NCI-H1092 (cell line): Measurements from ENCODE around the gene PRKCH.
"Not testable (repeated sequence)": the region's sequence is repeated elsewhere in the genome, so short reads cannot be mapped to it uniquely, and the experiment has no call there.

Experiments used
- DNase-seq: peaks from one replicate; lab custom pipeline; 2025; lab: John Stamatoyannopoulos, UW

Gene PRKCH

DNA sequence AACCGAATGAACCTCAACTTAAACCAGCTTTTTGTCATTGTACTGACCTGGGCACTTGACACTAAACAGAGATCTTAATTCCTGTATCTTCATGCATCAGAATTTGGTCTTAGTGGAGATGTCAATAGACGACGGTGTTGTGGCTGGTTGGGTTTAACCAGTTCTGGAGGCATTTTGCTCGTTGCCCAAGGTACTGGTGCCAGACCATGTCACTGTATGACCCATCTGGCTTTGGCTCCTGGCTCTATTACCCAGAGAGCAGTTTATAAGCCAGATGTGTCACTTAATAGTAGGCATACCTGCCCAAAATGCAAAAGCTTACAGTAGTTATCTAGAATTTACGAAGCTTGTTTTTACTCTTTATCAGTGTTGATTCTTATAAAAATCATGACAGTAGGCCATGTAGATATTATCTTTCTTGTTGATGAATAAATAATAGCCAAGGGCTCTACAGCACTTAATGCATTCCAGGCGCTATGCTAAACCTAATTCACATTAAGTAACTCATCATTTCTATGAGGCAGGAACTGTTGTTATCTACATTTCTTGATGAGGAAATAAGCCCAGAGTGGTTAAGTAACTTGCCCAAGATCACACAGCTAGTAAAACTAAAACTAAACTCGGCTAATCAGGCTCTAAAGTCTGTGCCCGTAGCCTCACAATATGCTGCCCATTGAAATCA lies 194.2 kb downstream of the PRKCH start:
- DNase-seq: no peak

DNA sequence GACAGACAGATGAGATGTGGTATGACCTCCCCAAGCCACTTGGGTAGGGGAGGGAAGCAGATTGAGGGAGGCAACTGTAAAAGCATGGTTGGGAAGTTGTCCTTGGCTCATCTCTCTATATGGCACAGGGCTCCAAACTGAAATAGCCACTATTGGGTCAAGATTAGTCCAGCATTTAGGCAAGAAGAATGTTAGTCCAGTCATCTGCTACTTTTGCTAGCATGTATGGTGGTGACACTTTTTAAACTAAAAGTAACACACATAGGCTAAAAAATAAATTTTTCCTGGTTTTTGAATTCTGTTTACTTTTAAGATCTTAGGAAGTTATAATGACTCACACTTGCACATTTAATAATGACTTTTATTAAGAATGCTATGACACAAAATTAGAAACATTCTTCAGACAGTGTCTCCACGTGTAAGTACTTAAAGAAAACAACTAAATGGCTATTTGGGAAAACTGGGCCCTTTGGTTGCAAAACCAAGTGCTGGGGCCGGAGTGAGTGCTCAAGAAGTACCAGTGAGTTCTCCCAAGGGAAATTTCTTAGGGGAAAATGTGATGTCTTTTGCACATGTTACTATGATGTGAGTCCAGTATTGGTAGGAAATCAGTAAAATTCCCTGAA lies 194.9 kb downstream of the PRKCH start:
- no peak for DNase-seq

DNA sequence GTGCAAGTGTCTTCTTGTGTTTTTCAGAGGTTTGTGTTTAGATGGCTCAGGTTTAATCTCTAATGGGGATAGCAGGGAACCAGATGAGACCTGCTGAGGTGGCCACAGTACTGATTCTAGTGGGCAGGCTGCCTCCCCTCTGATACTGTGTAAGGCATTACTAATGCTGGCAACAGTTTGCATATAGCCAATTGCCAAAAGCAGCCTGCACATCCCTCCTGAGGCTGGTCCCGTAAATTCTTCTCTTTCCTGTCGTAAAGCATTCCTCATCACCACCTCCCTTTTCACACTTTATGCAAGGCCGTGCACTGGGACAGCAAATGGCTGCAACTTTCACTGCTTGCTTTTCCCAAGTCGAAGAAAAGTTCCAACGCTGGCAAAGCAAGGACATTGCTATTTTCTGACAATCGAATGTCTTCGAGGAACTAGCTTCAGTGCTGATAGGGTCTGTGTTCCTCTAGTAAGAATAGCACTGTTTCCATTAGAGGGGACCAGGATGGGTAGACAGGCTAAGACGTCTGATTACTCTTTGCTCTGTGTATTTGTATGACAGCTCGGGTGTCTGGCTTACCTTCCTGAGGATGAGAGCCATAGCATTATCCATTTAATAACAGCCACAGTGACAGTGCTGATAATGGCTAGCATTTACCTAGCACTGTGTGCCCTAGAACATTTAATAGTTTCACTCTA lies 195.7 kb downstream of the PRKCH start:
- DNase-seq: no peak

DNA sequence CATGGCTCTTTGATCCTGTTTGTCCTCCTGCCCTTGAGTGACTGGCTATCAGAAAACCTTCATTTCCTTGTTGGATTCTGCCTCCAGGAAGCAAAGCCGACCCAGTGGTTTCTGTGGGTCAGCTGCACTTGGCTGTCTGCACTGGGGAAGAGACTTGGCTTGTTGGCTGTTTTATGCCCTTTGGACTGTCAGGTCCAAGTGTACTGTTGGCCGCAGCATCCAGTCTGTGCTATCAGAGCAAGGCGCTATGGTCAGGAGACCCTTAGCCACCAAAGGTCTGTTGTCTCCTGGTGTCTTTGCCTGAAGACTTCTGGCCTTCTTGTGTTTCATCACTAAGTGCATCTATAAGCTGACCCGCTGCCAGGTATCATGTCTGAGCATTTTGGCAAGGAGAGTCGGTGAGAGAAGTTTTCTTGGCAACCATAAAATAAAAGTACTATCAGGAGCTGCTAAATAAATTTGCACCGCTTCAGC lies 196.6 kb downstream of the PRKCH start:
- no peak for DNase-seq

DNA sequence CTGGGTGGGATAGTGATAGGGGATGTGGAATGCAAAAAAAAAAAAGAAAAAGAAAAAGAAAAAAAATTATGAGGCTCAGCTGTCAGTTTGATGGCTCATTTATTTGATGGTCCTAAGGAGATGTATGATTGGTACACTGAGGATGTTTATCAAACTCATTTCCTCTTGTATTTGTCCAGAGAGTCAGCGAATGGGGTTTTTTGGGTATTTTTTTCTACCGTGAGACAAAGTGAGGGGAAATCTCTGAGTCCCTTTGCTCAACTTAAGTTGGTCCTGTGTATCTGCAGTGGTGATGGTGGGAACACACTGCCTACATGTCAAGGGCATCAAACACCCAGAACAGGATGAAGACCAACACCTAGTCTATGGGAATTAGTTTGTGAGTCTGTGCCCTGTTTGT lies 197.0 kb downstream of the PRKCH start:
- DNase-seq: no peak

DNA sequence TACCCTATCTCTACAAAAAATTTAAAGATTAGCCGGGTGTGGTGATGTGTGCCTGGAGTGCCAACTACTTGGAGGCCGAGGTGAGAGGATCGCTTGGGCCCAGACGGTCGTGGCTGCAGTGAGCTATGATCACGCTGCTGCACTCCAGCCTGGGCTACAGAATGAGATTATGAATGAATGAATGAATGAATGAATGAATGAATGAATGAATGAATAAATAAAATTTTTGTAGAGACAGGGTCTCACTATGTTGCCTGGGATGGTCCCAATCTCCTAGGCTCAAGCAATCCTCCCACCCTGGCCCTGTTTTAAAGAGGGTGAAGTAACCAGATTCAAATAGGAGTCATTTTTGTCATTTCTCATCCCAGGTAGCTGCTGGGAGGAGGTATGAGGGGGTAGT lies 197.7 kb downstream of the PRKCH start:
- DNase-seq: no peak

DNA sequence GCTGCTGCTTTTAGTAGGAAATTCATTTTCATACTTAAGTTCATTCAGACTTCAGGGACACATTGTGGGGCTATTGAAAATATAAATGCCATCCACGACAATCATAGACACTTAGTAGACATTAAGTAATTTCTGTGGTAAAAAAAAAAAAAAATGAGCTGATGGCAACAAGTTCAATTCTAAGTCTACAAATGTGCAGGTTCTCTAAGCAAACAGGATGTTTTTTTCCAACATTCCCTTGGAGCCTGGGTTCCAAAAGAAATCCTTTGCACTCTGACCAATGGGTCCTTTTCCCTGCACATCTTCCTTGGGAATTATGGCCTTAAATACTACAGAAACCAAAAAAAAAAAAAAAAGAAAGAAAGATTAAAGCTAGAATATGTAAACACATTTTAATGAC lies 198.4 kb downstream of the PRKCH start:
- no peak for DNase-seq

DNA sequence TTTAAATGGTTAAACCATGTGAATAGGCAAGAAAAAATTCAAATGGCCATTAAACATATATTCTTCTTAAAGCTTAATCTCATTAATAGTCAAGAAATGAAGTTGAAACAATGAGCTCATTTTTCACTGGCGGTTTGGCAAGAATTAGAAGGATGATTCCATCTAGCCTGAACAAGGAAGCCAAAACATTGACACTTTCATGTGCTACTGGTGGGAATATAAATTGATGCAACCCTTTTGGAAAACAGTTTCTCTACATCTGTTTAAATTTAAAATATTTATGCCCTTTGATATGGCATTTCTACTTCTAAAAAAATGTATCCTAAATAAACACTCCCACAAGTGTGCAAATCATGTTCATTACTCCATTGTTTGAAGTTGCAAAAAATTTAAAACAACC lies 199.2 kb downstream of the PRKCH start:
- DNase-seq: no peak

DNA sequence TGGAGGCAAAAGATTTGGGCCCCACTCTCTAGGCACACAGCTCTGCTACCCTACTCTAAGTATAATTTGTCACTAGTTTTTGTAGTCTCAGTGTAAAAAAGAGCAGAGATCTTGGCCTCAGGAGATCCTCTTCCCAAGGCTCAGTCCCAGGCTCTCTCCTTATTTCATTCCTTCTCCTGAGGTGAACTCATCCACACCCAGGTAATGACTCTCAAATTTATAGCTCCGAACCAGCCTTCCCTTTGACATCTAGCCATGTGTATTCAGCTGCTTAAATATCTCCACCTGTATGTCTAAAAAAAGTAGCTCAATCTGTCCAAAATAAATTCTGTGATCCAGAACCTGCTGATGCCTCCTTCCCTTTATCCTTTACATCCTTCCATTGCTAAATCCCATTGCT lies 200.4 kb downstream of the PRKCH start:
- DNase-seq: no peak

DNA sequence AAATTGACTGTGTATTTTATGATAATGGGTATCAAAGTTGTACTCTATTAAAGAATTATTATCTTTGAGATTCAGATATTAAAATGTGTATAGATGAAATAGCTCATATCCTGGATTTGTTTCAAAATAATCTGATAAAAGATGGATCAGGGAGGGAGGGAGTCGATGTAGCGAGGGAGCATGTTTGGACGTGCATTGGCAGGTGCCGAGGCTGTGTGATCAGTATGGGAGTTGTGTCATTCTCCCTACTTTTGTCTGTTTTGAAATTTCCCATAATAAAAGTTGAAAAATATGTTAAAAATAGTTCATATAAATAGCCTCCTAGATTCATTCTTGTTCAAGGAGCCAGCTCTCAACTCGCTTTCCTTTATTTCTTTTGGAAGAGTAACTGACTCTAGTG lies 202.4 kb downstream of the PRKCH start:
- no peak for DNase-seq

DNA sequence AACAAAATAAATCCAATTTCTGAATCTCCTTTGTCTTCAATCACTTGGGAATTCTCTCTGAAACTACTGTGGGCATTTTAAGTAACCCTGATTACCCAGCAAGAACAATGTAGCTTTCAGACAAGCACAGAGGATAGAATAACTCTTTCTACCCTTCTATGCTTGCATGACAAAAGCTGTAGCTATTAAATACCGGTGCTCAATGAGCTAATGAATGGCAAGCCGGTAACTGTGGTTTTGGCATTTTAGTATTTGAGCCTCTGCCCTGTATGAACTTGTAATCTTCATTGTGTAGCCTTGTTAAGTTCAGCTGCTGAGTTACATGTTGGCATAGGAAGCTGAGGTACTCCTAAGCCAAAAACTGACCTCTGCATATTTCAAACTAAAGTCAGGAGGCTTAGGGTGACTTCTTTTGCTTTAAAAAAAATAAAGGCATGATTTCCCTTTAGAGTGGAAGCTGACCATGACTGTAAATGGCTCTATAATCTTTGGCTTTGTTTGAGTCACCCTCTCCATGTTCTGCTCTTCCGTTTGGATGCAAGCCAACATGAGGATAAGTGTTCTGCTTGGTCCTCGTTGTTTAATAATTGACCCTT lies 202.9 kb downstream of the PRKCH start:
- no peak for DNase-seq

DNA sequence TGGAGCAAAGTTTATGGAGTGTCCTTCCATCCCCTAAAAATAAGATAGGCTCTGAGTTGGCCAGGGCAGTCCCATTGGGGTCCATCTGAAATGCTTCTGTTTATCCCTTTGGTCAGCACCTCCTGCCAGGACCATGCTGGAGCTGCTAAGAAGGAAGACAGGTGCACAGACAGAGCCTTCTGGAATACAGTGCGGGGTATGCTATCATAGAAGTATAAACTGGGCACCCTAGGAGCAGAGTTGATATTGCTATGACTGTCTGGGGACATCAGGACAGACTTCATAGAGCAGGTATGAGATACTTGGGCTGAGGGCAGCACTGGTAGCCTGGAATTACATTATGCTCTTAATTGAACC lies 203.5 kb downstream of the PRKCH start:
- no peak for DNase-seq

DNA sequence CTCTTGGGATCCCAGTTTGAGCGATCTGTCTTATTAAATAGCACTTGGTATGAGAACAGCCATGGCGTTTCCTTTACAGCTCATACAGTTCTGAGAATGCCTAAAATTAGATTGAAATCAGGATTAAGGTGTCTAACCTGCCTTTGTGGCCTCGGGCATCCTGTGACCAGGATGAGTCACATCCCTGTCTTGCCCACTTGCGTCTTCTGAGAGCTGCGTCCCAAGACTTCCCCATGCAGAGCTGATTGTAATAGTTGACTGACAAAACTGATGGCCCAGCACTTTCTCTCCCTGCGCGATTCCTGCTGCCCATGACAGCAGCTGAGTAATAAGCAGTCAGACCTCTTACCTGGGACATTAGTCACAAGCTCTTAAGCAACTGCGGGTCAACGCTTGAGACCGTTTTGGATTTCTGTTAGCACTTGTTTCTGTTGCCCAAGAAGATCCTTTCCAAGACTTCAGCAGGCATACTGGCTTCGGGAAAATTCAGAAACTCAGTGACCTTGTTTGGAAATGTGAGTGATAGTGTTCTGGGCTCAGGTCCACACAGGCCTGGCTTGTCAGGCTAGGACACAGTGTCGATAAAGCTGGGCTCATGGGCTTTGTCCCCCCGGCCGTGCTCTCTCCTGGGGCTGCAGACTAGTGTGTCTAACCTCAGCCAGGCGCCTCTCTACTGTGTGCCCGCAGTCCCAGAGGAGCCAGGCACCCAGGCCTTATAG lies 204.1 kb downstream of the PRKCH start:
- no peak for DNase-seq

DNA sequence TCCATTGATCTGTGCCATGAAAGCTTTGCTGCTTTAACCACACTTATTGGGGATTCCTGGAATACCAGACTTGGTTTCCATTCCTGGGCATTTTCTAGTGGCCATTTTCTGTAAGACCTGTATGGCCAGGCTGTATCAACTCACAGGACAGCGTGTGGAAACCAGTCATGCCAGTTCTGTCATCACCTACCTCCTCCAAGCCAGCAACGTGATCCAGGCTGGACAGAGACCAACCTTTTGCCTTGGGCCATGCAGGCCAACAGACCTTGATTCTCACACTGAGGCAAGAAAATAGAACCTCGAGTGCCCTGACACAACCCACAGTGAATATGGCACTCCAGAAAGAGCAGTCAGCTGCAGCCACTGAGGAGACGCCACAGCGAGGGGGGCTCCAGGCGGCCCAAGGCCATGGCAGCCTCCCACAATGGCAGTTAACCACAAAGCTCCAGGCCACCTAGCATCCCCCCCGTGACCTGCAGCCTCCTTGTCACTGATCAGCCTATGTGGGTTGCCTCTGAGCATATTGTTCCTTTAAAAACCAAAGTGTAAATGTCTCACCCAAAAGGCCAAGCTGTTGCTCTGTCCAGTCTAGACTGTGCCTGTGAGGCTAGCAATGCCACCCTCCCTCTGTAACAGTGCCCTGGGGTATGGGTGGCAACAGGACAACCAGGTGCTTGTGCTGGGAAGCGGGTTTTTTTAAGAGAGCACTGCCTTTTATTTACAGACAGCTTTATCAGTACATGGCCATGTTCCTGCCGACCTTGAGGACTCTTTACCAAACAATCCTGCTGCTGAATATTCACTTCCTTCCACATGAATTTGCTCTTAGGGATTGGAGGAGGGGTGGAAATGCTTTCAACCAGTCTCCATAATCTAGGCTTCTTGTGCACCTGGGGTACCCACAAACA lies 205.3 kb downstream of the PRKCH start:
- no peak for DNase-seq

DNA sequence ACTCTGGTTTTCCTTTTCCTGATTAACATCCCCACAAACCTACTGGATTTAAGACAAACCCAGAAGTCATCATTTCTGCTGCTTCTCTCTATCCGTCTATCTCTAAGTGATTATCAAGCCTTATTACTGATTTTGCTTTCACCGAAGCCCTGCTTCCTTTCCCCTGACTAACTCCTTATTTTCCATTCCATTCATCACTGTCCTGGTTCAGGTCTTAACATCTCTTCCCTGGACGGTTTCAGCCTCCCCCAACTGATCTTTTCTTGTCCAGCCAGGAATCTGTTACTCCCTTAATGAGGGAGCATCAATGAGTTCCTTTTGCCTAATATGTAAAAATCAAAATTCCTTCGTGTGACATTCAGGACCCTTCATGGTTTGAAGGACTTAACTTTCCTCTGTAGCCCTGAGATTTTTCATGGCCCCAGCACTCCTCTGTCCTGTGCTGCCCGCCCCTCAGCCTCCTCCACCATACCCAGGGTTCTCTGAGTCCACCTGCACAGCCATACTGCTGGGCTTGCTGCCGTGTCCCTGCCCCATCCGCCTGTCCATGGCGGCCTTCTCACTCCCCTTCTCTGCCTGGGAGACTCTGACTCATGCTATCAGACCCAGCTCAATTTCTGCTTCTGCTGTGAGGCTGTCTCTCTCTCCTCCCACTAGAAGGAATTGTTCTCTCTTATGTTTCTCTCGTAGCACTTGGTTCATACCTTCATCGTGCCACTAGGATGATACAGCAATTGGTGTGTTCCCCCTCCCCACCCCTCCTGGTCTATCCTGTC lies 206.1 kb downstream of the PRKCH start:
- DNase-seq: no peak

DNA sequence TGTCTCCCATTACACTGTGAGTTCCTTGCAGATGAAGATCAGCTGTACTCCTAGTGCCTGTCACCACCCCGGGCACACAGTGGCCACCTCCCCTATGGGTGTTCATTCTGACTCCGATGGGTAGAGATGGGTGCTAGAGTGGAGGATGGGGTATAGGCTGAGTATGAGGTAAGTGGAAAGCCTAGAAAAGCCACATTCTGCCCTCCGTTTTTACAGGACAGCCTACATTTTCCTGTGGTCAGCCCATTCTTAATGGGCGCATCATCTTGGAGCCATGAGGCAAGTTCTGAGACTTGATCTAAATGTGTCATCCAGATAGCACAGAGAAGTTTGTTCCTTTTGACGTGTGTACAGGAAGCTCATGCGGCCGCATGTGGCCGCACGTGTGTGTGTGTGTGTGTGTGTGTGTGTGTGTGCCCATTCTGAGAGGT lies 207.2 kb downstream of the PRKCH start:
- DNase-seq: no peak

DNA sequence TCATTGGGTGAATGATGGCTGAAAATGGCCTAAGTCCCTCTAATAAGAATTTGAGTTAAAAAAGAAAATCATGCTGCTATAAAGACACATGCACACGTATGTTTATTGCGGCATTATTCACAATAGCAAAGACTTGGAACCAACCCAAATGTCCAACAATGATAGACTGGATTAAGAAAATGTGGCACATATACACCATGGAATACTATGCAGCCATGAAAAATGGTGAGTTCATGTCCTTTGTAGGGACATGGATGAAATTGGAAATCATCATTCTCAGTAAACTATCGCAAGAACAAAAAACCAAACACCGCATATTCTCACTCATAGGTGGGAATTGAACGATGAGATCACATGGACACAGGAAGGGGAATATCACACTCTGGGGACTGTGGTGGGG lies 208.0 kb downstream of the PRKCH start:
- not testable (repeated sequence) for DNase-seq

DNA sequence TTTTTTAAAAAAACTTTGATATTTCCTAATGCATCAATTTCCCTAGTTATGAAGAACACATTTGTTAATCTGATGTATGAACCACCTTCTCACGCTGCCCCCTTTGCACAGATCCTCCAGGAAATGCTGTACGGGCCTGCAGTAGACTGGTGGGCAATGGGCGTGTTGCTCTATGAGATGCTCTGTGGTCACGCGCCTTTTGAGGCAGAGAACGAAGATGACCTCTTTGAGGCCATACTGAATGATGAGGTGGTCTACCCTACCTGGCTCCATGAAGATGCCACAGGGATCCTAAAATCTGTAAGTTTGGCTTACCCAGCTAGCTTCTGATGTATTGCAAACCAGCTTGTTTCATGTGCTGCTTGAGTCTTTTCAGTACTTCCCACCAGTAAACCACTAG lies 208.9 kb downstream of the PRKCH start:
- no peak for DNase-seq

DNA sequence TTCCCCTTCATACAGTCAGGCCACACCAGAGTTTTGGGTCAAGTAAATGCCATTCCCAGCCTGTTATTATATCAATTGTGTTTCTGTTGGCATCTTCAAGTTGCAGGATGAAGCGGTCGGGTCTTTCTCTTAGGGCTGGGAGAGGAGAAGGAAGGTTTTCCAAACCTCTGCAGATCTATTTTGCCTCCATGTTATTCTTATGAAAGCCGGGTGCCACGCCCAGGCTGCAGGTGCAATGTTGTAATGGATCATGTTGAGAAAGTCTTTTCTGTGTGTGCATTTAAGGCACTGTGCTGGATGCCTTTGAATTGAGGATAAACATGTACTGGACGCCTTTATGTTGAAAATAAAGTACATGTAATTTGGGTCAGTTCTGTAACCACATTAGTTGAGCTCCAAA lies 209.5 kb downstream of the PRKCH start:
- no peak for DNase-seq

DNA sequence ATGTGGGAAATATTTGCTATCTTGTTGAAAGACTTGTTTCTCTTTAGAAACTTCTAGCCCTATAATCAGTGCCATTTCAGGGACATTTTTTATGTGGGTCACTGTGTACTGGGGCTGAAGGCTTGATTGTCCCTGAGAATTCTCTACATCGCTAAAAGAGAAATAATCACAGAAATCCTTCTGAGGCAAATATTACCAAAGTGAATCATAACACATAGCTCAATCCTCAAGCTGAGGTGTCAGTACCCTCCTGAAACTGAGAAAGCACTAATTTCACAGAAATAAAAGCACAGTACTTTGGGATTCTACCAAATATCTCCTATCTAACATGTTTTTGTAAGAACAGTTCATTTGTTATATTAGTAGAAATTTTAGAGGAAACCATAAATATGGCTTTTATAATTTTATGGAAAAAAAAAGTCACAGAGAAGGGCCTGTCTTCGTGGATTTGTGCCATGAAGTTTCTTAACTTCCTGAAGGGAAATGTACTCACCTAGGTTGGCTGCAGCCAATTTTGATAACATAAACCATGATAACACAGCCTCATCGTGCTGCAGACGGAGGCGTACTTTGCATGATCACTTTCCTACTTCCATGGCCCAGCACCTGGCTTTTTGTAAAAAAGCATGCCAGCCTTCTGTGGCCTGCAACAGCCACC lies 210.2 kb downstream of the PRKCH start:
- DNase-seq: no peak
